ENCODE data around the gene SLC30A9.

The SLC30A9 gene

GRCh38 chr4:41990365-41991111 is at the start of gene SLC30A9:
TSS of gene SLC30A9 (plus strand) at chr4:41990530. CDS start at chr4:41990652, 122 bp downstream.
- peak; percentile 80 to 89 for DNase-seq (ENCODE audit: low read depth in 2 of 2, low spot score in 1 of 2)

- no peak for DNase-seq (ENCODE audit: low read depth in 2 of 2, low spot score in 1 of 2)
Measured at GRCh38 chr4:41940834-41941233, 49.5 kb upstream of the SLC30A9 start.

GRCh38 chr4:41943506-41943905 is 46.8 kb upstream of the SLC30A9 start:
- DNase-seq (ENCODE audit: low read depth in 2 of 2, low spot score in 1 of 2): no peak

GRCh38 chr4:41944089-41944488 is 46.2 kb upstream of the SLC30A9 start:
- DNase-seq (ENCODE audit: low read depth in 2 of 2, low spot score in 1 of 2): no peak

GRCh38 chr4:41949531-41949930 is 40.8 kb upstream of the SLC30A9 start:
- no peak for DNase-seq (ENCODE audit: low read depth in 2 of 2, low spot score in 1 of 2)

GRCh38 chr4:41957634-41958033 is 32.7 kb upstream of the SLC30A9 start:
- no peak for DNase-seq (ENCODE audit: low read depth in 2 of 2, low spot score in 1 of 2)

- no peak for DNase-seq (ENCODE audit: low read depth in 2 of 2, low spot score in 1 of 2)
Measured at GRCh38 chr4:41963105-41963504, 27.2 kb upstream of the SLC30A9 start.

- DNase-seq (ENCODE audit: low read depth in 2 of 2, low spot score in 1 of 2): no peak
Measured at GRCh38 chr4:41964401-41964800, 25.9 kb upstream of the SLC30A9 start.

- DNase-seq (ENCODE audit: low read depth in 2 of 2, low spot score in 1 of 2): no peak
Measured at GRCh38 chr4:41967392-41967791, 22.9 kb upstream of the SLC30A9 start.

GRCh38 chr4:41969671-41970070 is 20.7 kb upstream of the SLC30A9 start:
- no peak for DNase-seq (ENCODE audit: low read depth in 2 of 2, low spot score in 1 of 2)

- no peak for DNase-seq (ENCODE audit: low read depth in 2 of 2, low spot score in 1 of 2)
Measured at GRCh38 chr4:41975341-41975740, 15.0 kb upstream of the SLC30A9 start.

- no peak for DNase-seq (ENCODE audit: low read depth in 2 of 2, low spot score in 1 of 2)
Measured at GRCh38 chr4:41976775-41977516, 13.4 kb upstream of the SLC30A9 start.

- DNase-seq (ENCODE audit: low read depth in 2 of 2, low spot score in 1 of 2): no peak
Measured at GRCh38 chr4:41977709-41978108, 12.6 kb upstream of the SLC30A9 start.

- no peak for DNase-seq (ENCODE audit: low read depth in 2 of 2, low spot score in 1 of 2)
Measured at GRCh38 chr4:41981456-41981855, 8.9 kb upstream of the SLC30A9 start, which contains the start of gene DCAF4L1. TSS of gene DCAF4L1 (plus strand) at chr4:41981756. CDS start at chr4:41981793, 37 bp downstream.

GRCh38 chr4:41982716-41983115 is 7.6 kb upstream of the SLC30A9 start:
- no peak for DNase-seq (ENCODE audit: low read depth in 2 of 2, low spot score in 1 of 2)

- DNase-seq (ENCODE audit: low read depth in 2 of 2, low spot score in 1 of 2): no peak
Measured at GRCh38 chr4:41985151-41985550, 5.2 kb upstream of the SLC30A9 start.

GRCh38 chr4:41989994-41990364 is 351 bp upstream of the SLC30A9 start:
- no peak for DNase-seq (ENCODE audit: low read depth in 2 of 2, low spot score in 1 of 2)

GRCh38 chr4:41991916-41992767 is 1.8 kb downstream of the SLC30A9 start:
- DNase-seq (ENCODE audit: low read depth in 2 of 2, low spot score in 1 of 2): no peak

- DNase-seq (ENCODE audit: low read depth in 2 of 2, low spot score in 1 of 2): no peak
Measured at GRCh38 chr4:41992967-41993857, 2.9 kb downstream of the SLC30A9 start.

GRCh38 chr4:41994461-41994985 is 4.2 kb downstream of the SLC30A9 start:
- no peak for DNase-seq (ENCODE audit: low read depth in 2 of 2, low spot score in 1 of 2)
